Activated T-cell treated with anti-CD3 and anti-CD28 coated beads, Interleukin-2, amount 50 U/mL, for 24 hours (primary cell): ENCODE results near the gene XXYLT1.

Experiments used
- DNase-seq: peaks from one replicate; pipeline ENCODE4 v3.0.0-alpha.2; 2020
- H3K27ac Mint-ChIP-seq: 2 replicates; pipeline ENCODE4 v1.8.0; 2020; ENCODE audit warnings: mild to moderate bottlenecking, mixed read lengths
- H3K27me3 Mint-ChIP-seq: 2 replicates; pipeline ENCODE4 v1.8.0; 2020; ENCODE audit warnings: mixed read lengths
- H3K36me3 Mint-ChIP-seq: 2 replicates; pipeline ENCODE4 v1.8.0; 2020; ENCODE audit warnings: low read depth, mixed read lengths
- H3K4me1 Mint-ChIP-seq: 2 replicates; pipeline ENCODE4 v1.8.0; 2020; ENCODE audit warnings: low read depth, mixed read lengths
- H3K4me3 Mint-ChIP-seq: 2 replicates; pipeline ENCODE4 v1.8.0; 2020; ENCODE audit warnings: mild to moderate bottlenecking, moderate library complexity, mixed read lengths
- H3K9me3 Mint-ChIP-seq: 2 replicates; pipeline ENCODE4 v1.8.0; 2020; ENCODE audit warnings: mixed read lengths

Gene XXYLT1

GRCh38 chr3:195204360-195205163 lies 66.4 kb downstream of the XXYLT1 start:
- Mint-ChIP-seq H3K4me3 (no peak overlapping the region), H3K36me3 (peaks cover 3% of the 10 kb centered on the region), H3K4me1 (peaks cover 27% of the 10 kb centered on the region), H3K27ac (no peak overlapping the region), H3K9me3 (no peaks in the 10 kb centered on the region), H3K27me3 (no peaks in the 10 kb centered on the region)
- DNase-seq = peak; percentile 9

GRCh38 chr3:195203606-195204005 lies 67.4 kb downstream of the XXYLT1 start:
- DNase-seq = peak; percentile 33
- Mint-ChIP-seq H3K27me3 (no peaks in the 10 kb centered on the region), H3K9me3 (no peaks in the 10 kb centered on the region), H3K4me3 (no peak overlapping the region), H3K4me1 (peaks cover 24% of the 10 kb centered on the region), H3K36me3 (peaks cover 3% of the 10 kb centered on the region), H3K27ac (no peak overlapping the region)

- Mint-ChIP-seq H3K27me3 (no peaks in the 10 kb centered on the region), H3K36me3 (peaks cover 3% of the 10 kb centered on the region), H3K4me1 (peaks cover 28% of the 10 kb centered on the region), H3K4me3 (no peak overlapping the region), H3K27ac (no peak overlapping the region), H3K9me3 (no peaks in the 10 kb centered on the region)
- no peak for DNase-seq
Measured at GRCh38 chr3:195201295-195201694, 69.7 kb downstream of the XXYLT1 start.

- H3K9me3 Mint-ChIP-seq = no peaks in the 10 kb centered on the region
- no peak overlapping the region for H3K4me3 Mint-ChIP-seq
- peaks cover 34% of the 10 kb centered on the region for H3K4me1 Mint-ChIP-seq
- peaks cover under 1% of the 10 kb centered on the region for H3K36me3 Mint-ChIP-seq
- DNase-seq = peak; percentile 6
- H3K27ac Mint-ChIP-seq = no peak overlapping the region
- H3K27me3 Mint-ChIP-seq = no peaks in the 10 kb centered on the region
Measured at GRCh38 chr3:195200010-195200822, 70.7 kb downstream of the XXYLT1 start.

GRCh38 chr3:195198426-195199346 lies 72.3 kb downstream of the XXYLT1 start:
- no peaks in the 10 kb centered on the region for H3K9me3 Mint-ChIP-seq
- peaks cover 36% of the 10 kb centered on the region for H3K4me1 Mint-ChIP-seq
- H3K4me3 Mint-ChIP-seq = no peak overlapping the region
- H3K27me3 Mint-ChIP-seq = no peaks in the 10 kb centered on the region
- no peak overlapping the region for H3K27ac Mint-ChIP-seq
- H3K36me3 Mint-ChIP-seq = no peaks in the 10 kb centered on the region
- DNase-seq = no peak

- H3K9me3 Mint-ChIP-seq = no peaks in the 10 kb centered on the region
- no peaks in the 10 kb centered on the region for H3K36me3 Mint-ChIP-seq
- peaks cover 33% of the 10 kb centered on the region for H3K4me1 Mint-ChIP-seq
- H3K27me3 Mint-ChIP-seq = no peaks in the 10 kb centered on the region
- H3K4me3 Mint-ChIP-seq = no peak overlapping the region
- H3K27ac Mint-ChIP-seq = no peak overlapping the region
- DNase-seq = no peak
Measured at GRCh38 chr3:195197765-195198425, 73.1 kb downstream of the XXYLT1 start.

GRCh38 chr3:195196266-195196665 lies 74.7 kb downstream of the XXYLT1 start:
- peaks cover 7% of the 10 kb centered on the region for H3K36me3 Mint-ChIP-seq
- peak overlapping the region; percentile 31 for H3K27ac Mint-ChIP-seq
- H3K4me1 Mint-ChIP-seq = peaks cover 33% of the 10 kb centered on the region
- H3K4me3 Mint-ChIP-seq = no peak overlapping the region
- no peaks in the 10 kb centered on the region for H3K27me3 Mint-ChIP-seq
- H3K9me3 Mint-ChIP-seq = peaks cover 6% of the 10 kb centered on the region
- no peak for DNase-seq

- Mint-ChIP-seq H3K27me3 (no peaks in the 10 kb centered on the region), H3K4me1 (peaks cover 33% of the 10 kb centered on the region), H3K4me3 (no peak overlapping the region), H3K9me3 (peaks cover 9% of the 10 kb centered on the region), H3K36me3 (peaks cover 11% of the 10 kb centered on the region), H3K27ac (peak overlapping the region; percentile 79)
- peak; percentile 27 for DNase-seq
Measured at GRCh38 chr3:195195321-195196209, 75.4 kb downstream of the XXYLT1 start.

- Mint-ChIP-seq H3K36me3 (peaks cover 11% of the 10 kb centered on the region), H3K27ac (peak overlapping the region; percentile 79), H3K4me3 (peak overlapping the region; percentile 4), H3K27me3 (no peaks in the 10 kb centered on the region), H3K9me3 (peaks cover 9% of the 10 kb centered on the region), H3K4me1 (peaks cover 33% of the 10 kb centered on the region)
- DNase-seq = no peak
Measured at GRCh38 chr3:195194559-195195206, 76.3 kb downstream of the XXYLT1 start.

GRCh38 chr3:195191580-195191979 lies 79.4 kb downstream of the XXYLT1 start:
- peaks cover 9% of the 10 kb centered on the region for H3K9me3 Mint-ChIP-seq
- H3K36me3 Mint-ChIP-seq = peaks cover 13% of the 10 kb centered on the region
- no peak overlapping the region for H3K27ac Mint-ChIP-seq
- H3K4me1 Mint-ChIP-seq = peaks cover 28% of the 10 kb centered on the region
- H3K4me3 Mint-ChIP-seq = no peak overlapping the region
- DNase-seq = no peak
- no peaks in the 10 kb centered on the region for H3K27me3 Mint-ChIP-seq

- Mint-ChIP-seq H3K36me3 (peaks cover 13% of the 10 kb centered on the region), H3K4me1 (peaks cover 29% of the 10 kb centered on the region)
Measured at GRCh38 chr3:195189821-195190220, 81.1 kb downstream of the XXYLT1 start.

GRCh38 chr3:195188426-195188927 lies 82.5 kb downstream of the XXYLT1 start:
- DNase-seq = no peak
- Mint-ChIP-seq H3K9me3 (peaks cover 9% of the 10 kb centered on the region), H3K27ac (no peak overlapping the region), H3K4me3 (no peak overlapping the region), H3K27me3 (no peaks in the 10 kb centered on the region), H3K4me1 (peaks cover 35% of the 10 kb centered on the region), H3K36me3 (peaks cover 13% of the 10 kb centered on the region)

More at GRCh38 chr3:195189821-195190220, 81.1 kb downstream of the XXYLT1 start:
- DNase-seq = no peak
- Mint-ChIP-seq H3K27me3 (no peaks in the 10 kb centered on the region), H3K4me3 (no peak overlapping the region), H3K9me3 (peaks cover 9% of the 10 kb centered on the region), H3K27ac (no peak overlapping the region)
